Ishikawa (cell line): Measurements from ENCODE around the gene MYCBP2.

Source experiments
- CEBPB ChIP-seq: IDR thresholded peaks from 2 replicates; pipeline ENCODE4 v1.6.1; 2012
- CREB1 ChIP-seq: IDR thresholded peaks from 2 replicates; pipeline ENCODE4 v1.6.1; 2012; ENCODE audit warnings: low read depth
- EGR1 ChIP-seq: IDR thresholded peaks from 2 replicates; pipeline ENCODE4 v1.6.1; 2012
- EP300 ChIP-seq: IDR thresholded peaks from 2 replicates; pipeline ENCODE4 v1.6.1; 2012; ENCODE audit warnings: borderline replicate concordance
- FOXM1 ChIP-seq: IDR thresholded peaks from 2 replicates; pipeline ENCODE4 v1.6.1; 2012; ENCODE audit warnings: low read depth, borderline replicate concordance
- NFIC ChIP-seq: IDR thresholded peaks from 2 replicates; pipeline ENCODE4 v1.6.1; 2012
- RAD21 ChIP-seq: IDR thresholded peaks from 2 replicates; pipeline ENCODE4 v1.6.1; 2012; ENCODE audit warnings: low read depth
- TAF1 ChIP-seq: IDR thresholded peaks from 2 replicates; pipeline ENCODE4 v1.6.1; 2012; ENCODE audit warnings: low read depth, mild to moderate bottlenecking
- TCF12 ChIP-seq: IDR thresholded peaks from 2 replicates; pipeline ENCODE4 v1.6.1; 2012; ENCODE audit warnings: low read depth
- TEAD4 ChIP-seq: IDR thresholded peaks from 2 replicates; pipeline ENCODE4 v1.6.1; 2012
- YY1 ChIP-seq: IDR thresholded peaks from 2 replicates; pipeline ENCODE4 v1.6.1; 2012; ENCODE audit warnings: low read depth
- ZBTB7A ChIP-seq: IDR thresholded peaks from 2 replicates; pipeline ENCODE4 v1.6.1; 2012; ENCODE audit warnings: low read depth
- TF ChIP-seq, protein P1 (sequence below): IDR thresholded peaks from 2 replicates; pipeline ENCODE4 v1.6.1; 2012; ENCODE audit warnings: low read depth, mild to moderate bottlenecking
- TF ChIP-seq, protein P2 (sequence below): IDR thresholded peaks from 2 replicates; pipeline ENCODE4 v1.6.1; 2012
- TF ChIP-seq, protein P3 (sequence below): IDR thresholded peaks from 2 replicates; pipeline ENCODE4 v1.6.1; 2012

The MYCBP2 gene

GRCh38 chr13:77305266-77305665 is 21.6 kb downstream of the MYCBP2 start:
- no peak for TF ChIP-seq ZBTB7A
- TF ChIP-seq RAD21, result no peak
- TF ChIP-seq EGR1, result no peak
- TF ChIP-seq CEBPB, result no peak
- TF ChIP-seq TAF1, result no peak
- TF ChIP-seq NFIC, result no peak
- no peak for TF ChIP-seq FOXM1
- TF ChIP-seq TEAD4, result no peak
- TF ChIP-seq, protein P1, sequence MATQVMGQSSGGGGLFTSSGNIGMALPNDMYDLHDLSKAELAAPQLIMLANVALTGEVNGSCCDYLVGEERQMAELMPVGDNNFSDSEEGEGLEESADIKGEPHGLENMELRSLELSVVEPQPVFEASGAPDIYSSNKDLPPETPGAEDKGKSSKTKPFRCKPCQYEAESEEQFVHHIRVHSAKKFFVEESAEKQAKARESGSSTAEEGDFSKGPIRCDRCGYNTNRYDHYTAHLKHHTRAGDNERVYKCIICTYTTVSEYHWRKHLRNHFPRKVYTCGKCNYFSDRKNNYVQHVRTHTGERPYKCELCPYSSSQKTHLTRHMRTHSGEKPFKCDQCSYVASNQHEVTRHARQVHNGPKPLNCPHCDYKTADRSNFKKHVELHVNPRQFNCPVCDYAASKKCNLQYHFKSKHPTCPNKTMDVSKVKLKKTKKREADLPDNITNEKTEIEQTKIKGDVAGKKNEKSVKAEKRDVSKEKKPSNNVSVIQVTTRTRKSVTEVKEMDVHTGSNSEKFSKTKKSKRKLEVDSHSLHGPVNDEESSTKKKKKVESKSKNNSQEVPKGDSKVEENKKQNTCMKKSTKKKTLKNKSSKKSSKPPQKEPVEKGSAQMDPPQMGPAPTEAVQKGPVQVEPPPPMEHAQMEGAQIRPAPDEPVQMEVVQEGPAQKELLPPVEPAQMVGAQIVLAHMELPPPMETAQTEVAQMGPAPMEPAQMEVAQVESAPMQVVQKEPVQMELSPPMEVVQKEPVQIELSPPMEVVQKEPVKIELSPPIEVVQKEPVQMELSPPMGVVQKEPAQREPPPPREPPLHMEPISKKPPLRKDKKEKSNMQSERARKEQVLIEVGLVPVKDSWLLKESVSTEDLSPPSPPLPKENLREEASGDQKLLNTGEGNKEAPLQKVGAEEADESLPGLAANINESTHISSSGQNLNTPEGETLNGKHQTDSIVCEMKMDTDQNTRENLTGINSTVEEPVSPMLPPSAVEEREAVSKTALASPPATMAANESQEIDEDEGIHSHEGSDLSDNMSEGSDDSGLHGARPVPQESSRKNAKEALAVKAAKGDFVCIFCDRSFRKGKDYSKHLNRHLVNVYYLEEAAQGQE, result no peak
- TF ChIP-seq YY1, result no peak
- TF ChIP-seq, protein P2, sequence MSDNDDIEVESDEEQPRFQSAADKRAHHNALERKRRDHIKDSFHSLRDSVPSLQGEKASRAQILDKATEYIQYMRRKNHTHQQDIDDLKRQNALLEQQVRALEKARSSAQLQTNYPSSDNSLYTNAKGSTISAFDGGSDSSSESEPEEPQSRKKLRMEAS, result no peak
- TF ChIP-seq, protein P3, sequence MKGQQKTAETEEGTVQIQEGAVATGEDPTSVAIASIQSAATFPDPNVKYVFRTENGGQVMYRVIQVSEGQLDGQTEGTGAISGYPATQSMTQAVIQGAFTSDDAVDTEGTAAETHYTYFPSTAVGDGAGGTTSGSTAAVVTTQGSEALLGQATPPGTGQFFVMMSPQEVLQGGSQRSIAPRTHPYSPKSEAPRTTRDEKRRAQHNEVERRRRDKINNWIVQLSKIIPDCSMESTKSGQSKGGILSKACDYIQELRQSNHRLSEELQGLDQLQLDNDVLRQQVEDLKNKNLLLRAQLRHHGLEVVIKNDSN, result no peak
- no peak for TF ChIP-seq EP300
- no peak for TF ChIP-seq TCF12
- TF ChIP-seq CREB1, result no peak

DNA sequence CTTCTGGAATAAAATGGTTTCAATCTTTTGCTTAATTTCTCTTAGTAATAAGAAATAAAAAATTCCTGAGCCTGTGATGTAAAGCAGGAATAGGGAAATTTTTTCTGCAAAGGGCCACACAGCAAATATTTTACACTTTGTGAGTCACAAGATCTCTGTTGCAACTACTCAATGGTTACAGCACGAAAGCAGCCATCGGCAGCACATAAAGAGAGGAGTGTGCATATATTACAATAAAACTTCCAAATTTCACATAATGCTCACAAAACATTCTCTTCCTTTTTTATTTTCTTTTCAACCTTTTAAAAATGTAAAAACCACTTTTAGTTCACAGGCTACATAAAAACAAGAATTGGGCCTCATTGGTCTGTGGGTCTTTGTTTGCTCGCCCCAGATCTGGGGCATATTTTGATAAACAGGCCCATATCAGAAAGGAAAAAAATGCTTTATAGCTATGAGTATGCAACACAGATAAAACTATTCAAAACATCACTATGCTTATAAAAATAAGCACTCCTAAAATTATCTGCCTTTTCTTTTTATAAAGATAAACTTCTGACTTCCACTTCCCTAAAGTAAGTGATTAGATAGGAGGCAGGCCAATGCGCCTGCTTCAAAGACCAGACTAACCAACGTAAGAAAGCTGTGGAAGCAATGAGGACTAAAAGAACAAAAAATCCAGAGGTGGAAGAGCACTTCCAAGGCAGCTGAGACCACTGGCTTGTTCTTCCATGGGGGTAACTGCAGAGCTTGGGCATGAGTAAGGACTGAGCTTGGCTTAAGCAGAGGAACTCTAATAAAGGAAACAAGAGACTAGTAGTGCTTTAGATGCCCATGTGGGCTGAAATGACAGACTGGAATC is 26.5 kb downstream of the MYCBP2 start:
- no peak for TF ChIP-seq FOXM1

GRCh38 chr13:77299587-77299986 is 27.3 kb downstream of the MYCBP2 start:
- TF ChIP-seq, protein P2, result no peak
- TF ChIP-seq NFIC, result no peak
- TF ChIP-seq TCF12, result no peak
- TF ChIP-seq RAD21, result no peak
- TF ChIP-seq ZBTB7A, result no peak

DNA sequence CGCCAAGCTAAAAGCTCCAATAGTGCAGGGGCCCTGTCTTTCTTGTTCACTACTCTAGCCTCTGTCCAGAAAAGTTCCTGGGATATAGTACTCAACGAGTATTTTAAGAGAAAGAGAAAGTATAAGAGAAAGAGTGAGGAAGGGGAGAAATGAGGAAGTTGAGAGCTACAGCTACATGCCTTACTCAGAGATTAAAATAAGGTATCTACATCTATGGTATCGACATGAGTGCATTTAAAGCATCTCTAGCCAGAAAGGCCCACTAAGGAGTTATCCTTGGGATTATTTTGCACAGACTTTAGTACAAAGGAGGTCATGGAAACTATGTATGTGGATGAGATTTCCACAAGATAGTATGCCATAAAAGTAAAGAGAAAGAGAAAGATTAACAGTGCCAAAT is 28.5 kb downstream of the MYCBP2 start:
- TF ChIP-seq FOXM1 (no peak), YY1 (no peak)

- TF ChIP-seq, protein P3, result no peak
- no peak for TF ChIP-seq EP300
- no peak for TF ChIP-seq TAF1
- no peak for TF ChIP-seq NFIC
- no peak for TF ChIP-seq EGR1
- no peak for TF ChIP-seq TCF12
- no peak for TF ChIP-seq YY1
- TF ChIP-seq CEBPB, result no peak
- TF ChIP-seq RAD21, result no peak
- TF ChIP-seq, protein P2, result no peak
- TF ChIP-seq ZBTB7A, result no peak
- no peak for TF ChIP-seq TEAD4
- no peak for TF ChIP-seq FOXM1
Observed at GRCh38 chr13:77291774-77292173, 35.1 kb downstream of the MYCBP2 start.

- TF ChIP-seq TCF12 (no peak), TEAD4 (no peak), RAD21 (no peak), FOXM1 (no peak), EP300 (no peak), CREB1 (no peak)
Observed at GRCh38 chr13:77290342-77290741, 36.6 kb downstream of the MYCBP2 start.

- TF ChIP-seq EGR1, result no peak
- no peak for TF ChIP-seq RAD21
- no peak for TF ChIP-seq TEAD4
- TF ChIP-seq CEBPB, result no peak
- TF ChIP-seq, protein P3, result no peak
- no peak for TF ChIP-seq TCF12
- TF ChIP-seq CREB1, result no peak
- TF ChIP-seq EP300, result no peak
- TF ChIP-seq YY1, result no peak
- no peak for TF ChIP-seq ZBTB7A
- TF ChIP-seq, protein P2, result no peak
- no peak for TF ChIP-seq TAF1
Observed at GRCh38 chr13:77289851-77290250, 37.0 kb downstream of the MYCBP2 start.
